NCI-H345 (cell line): ENCODE data around the gene RPGRIP1.
"Not testable (repeated sequence)": the region's sequence is repeated elsewhere in the genome, so short reads cannot be mapped to it uniquely, and the experiment has no call there.

Source experiments
- DNase-seq: peaks from one replicate; lab custom pipeline; 2025; lab: John Stamatoyannopoulos, UW

RPGRIP1 gene

GRCh38 chr14:21302013-21302835, 22.3 kb downstream of the RPGRIP1 start:
- no peak for DNase-seq

- DNase-seq, result not testable (repeated sequence)
Measured at GRCh38 chr14:21302836-21303140, 22.9 kb downstream of the RPGRIP1 start.

GRCh38 chr14:21307637-21308036, 27.8 kb downstream of the RPGRIP1 start:
- no peak for DNase-seq

GRCh38 chr14:21308132-21308478, 28.2 kb downstream of the RPGRIP1 start:
- DNase-seq, result no peak

- no peak for DNase-seq
Measured at GRCh38 chr14:21308479-21309237, 28.8 kb downstream of the RPGRIP1 start.

GRCh38 chr14:21309238-21309636, 29.4 kb downstream of the RPGRIP1 start:
- no peak for DNase-seq

GRCh38 chr14:21309956-21310355, 30.1 kb downstream of the RPGRIP1 start:
- no peak for DNase-seq

- no peak for DNase-seq
Measured at GRCh38 chr14:21311614-21312013, 31.7 kb downstream of the RPGRIP1 start.

GRCh38 chr14:21313512-21313911, 33.6 kb downstream of the RPGRIP1 start:
- no peak for DNase-seq

GRCh38 chr14:21317398-21317797, 37.5 kb downstream of the RPGRIP1 start:
- no peak for DNase-seq

GRCh38 chr14:21320913-21321312, 41.0 kb downstream of the RPGRIP1 start:
- no peak for DNase-seq

GRCh38 chr14:21322716-21323115, 42.8 kb downstream of the RPGRIP1 start:
- DNase-seq, result no peak

GRCh38 chr14:21326972-21327371, 47.1 kb downstream of the RPGRIP1 start:
- DNase-seq, result no peak
